K562 (cell line): Measurements from ENCODE around the gene ODC1. TPM values are rescaled to one million over a fixed set of nuclear protein-coding genes. Genes with fewer than 3 reads are reported as not detected.

ENCODE experiments used
- ATF2 ChIP-seq: sonication (generic); formaldehyde crosslinking; IDR thresholded peaks from 2 replicates; pipeline ENCODE4 v1.8.1; 2022; ENCODE audit warnings: missing genetic modification reagents
- CBFA2T2 ChIP-seq: fragments of 450-650 bp; conservative IDR thresholded peaks from 2 replicates; pipeline ENCODE4 v1.6.1; 2017; ENCODE audit warnings: mild to moderate bottlenecking
- CREB5 ChIP-seq: fragments of 250-450 bp; sonication (Bioruptor Pico); IDR thresholded peaks from 2 replicates; pipeline ENCODE4 v1.5.0; 2020; ENCODE audit warnings: mild to moderate bottlenecking
- E2F8 ChIP-seq: fragments of 450-650 bp; IDR thresholded peaks from 2 replicates; pipeline ENCODE4 v1.7.1; 2018; ENCODE audit warnings: mild to moderate bottlenecking, low read depth; ENCODE audit not compliant: partially characterized antibody
- HEY1 ChIP-seq: fragments of 250-450 bp; sonication (Bioruptor Pico); IDR thresholded peaks from 2 replicates; pipeline ENCODE4 v1.5.0; 2020; ENCODE audit warnings: mild to moderate bottlenecking, moderate library complexity, borderline replicate concordance
- HOXB6 ChIP-seq: fragments of 250-450 bp; sonication (Bioruptor Pico); IDR thresholded peaks from 2 replicates; pipeline ENCODE4 v1.5.1; 2022; ENCODE audit warnings: mild to moderate bottlenecking, borderline replicate concordance
- JUND ChIP-seq, 2 experiments: IDR thresholded peaks; 2 replicates in 1 of 2; 3 replicates in 1 of 2; pipeline ENCODE4 v1.6.1; 2011; ENCODE audit warnings: borderline replicate concordance in 2 of 2, low read depth in 2 of 2, low read length in 2 of 2, improper control_type of control experiment in 1 of 2, missing biosample characterization in 1 of 2, missing genetic modification characterization in 1 of 2, missing genetic modification reagents in 1 of 2
- MAFF ChIP-seq: IDR thresholded peaks from 2 replicates; pipeline ENCODE4 v1.6.1; 2012; ENCODE audit warnings: low read length, improper control_type of control experiment
- NFE2 ChIP-seq: IDR thresholded peaks from 2 replicates; pipeline ENCODE4 v1.6.1; 2014; ENCODE audit warnings: antibody characterized with exemption, low read depth
- NFXL1 ChIP-seq: fragments of 450-650 bp; formaldehyde crosslinking; IDR thresholded peaks from 2 replicates; pipeline ENCODE4 v1.4.0; 2021; ENCODE audit warnings: mild to moderate bottlenecking
- NR2C2 ChIP-seq, 2 experiments: fragments of 200-800 bp in 1 of 2; sonication (Bioruptor generic) in 1 of 2; sonication (generic) in 1 of 2; formaldehyde crosslinking in 1 of 2; IDR thresholded peaks; 2 replicates each; pipeline versions ENCODE4 v1.6.1 to v1.8.0; 2016 to 2022; ENCODE audit warnings: mild to moderate bottlenecking in 1 of 2, missing compliant biosample characterization in 1 of 2, missing genetic modification characterization in 1 of 2, missing genetic modification reagents in 1 of 2
- RBM14 ChIP-seq: fragments of 200-400 bp; formaldehyde crosslinking; IDR thresholded peaks from 2 replicates; pipeline ENCODE4 v1.6.1; 2018; ENCODE audit warnings: low read depth, mild to moderate bottlenecking, low read length, moderate library complexity, borderline replicate concordance; ENCODE audit not compliant: insufficient read depth
- SMAD1 ChIP-seq: fragments of 150-350 bp; IDR thresholded peaks from 2 replicates; pipeline ENCODE4 v1.6.1; 2014; ENCODE audit warnings: low read length, low read depth; ENCODE audit not compliant: partially characterized antibody
- TCFL5 ChIP-seq: fragments of 250-450 bp; sonication (Bioruptor Pico); conservative IDR thresholded peaks from 2 replicates; pipeline ENCODE4 v1.6.1; 2021; ENCODE audit warnings: mild to moderate bottlenecking, moderate library complexity, matching md5 sums
- ZNF347 ChIP-seq: fragments of 450-650 bp; formaldehyde crosslinking; IDR thresholded peaks from 2 replicates; pipeline ENCODE4 v1.4.0; 2020; ENCODE audit warnings: low read depth, mild to moderate bottlenecking, moderate library complexity
- polyA plus RNA-seq, 8 experiments: library from polyadenylated mRNA; depleted of rRNA in 4 of 8; stranded (reverse) in 5 of 8; unstranded in 3 of 8; fragments of >200 nt; fragmentation: Nextera tagmentation in 2 of 8; fragmentation: Illumina TruSeq in 1 of 8; extraction: Ambion mirVana in 2 of 8; extraction: Trizol in 1 of 8; gene quantifications; 2 replicates each; pipeline versions ENCODE4 v1.2.1 to v1.2.3, GENCODE V29; 2011 to 2014; ENCODE audit warnings: inconsistent platforms in 1 of 8, missing spikeins in 1 of 8
- total RNA-seq, 7 experiments: library from RNA; depleted of rRNA in 6 of 7; stranded (reverse); fragments of >200 nt in 6 of 7; fragmentation: Illumina TruSeq in 2 of 7; extraction: Trizol in 2 of 7; gene quantifications; 2 replicates each; pipeline versions ENCODE4 v1.2.1 to v1.2.3, GENCODE V29; 2011 to 2021; ENCODE audit warnings: low replicate concordance in 1 of 7
- TF ChIP-seq, protein P1 (sequence below): sonication (generic); formaldehyde crosslinking; IDR thresholded peaks from 2 replicates; pipeline ENCODE4 v1.8.0; 2023; ENCODE audit warnings: missing genetic modification reagents, mild to moderate bottlenecking, borderline replicate concordance

The ODC1 gene
- total and polyA plus RNA-seq, 9 of the 15 experiments (the other 6 are each of a cell fraction or from before 2014, with no cell fraction given) = 142 to 563 (median 457) TPM

DNA sequence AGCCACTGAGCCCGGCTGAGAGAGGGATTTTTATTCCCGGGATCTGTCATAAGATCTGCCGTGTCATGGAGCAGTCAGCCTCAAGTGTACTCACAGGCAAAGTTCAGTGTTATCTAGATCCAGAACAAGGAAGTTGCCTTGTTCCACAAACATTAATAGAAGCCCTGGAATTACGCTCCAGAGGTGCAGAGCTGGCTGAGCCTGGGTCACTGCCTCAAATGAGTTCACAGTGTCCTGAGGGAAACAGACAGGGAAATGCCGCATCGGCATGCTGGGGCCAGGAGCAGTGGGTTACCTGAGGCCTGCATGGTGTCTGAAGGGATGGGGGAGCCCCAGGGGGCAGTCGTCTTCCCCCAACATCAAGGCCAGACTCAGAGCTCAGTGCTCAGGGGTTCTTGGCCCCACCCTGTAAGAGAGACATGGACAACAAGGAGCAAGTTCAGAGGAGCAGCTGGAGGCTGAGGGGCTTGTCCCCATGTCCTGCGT is 42.7 kb upstream of the ODC1 start (continued):
- TF ChIP-seq, protein P1, sequence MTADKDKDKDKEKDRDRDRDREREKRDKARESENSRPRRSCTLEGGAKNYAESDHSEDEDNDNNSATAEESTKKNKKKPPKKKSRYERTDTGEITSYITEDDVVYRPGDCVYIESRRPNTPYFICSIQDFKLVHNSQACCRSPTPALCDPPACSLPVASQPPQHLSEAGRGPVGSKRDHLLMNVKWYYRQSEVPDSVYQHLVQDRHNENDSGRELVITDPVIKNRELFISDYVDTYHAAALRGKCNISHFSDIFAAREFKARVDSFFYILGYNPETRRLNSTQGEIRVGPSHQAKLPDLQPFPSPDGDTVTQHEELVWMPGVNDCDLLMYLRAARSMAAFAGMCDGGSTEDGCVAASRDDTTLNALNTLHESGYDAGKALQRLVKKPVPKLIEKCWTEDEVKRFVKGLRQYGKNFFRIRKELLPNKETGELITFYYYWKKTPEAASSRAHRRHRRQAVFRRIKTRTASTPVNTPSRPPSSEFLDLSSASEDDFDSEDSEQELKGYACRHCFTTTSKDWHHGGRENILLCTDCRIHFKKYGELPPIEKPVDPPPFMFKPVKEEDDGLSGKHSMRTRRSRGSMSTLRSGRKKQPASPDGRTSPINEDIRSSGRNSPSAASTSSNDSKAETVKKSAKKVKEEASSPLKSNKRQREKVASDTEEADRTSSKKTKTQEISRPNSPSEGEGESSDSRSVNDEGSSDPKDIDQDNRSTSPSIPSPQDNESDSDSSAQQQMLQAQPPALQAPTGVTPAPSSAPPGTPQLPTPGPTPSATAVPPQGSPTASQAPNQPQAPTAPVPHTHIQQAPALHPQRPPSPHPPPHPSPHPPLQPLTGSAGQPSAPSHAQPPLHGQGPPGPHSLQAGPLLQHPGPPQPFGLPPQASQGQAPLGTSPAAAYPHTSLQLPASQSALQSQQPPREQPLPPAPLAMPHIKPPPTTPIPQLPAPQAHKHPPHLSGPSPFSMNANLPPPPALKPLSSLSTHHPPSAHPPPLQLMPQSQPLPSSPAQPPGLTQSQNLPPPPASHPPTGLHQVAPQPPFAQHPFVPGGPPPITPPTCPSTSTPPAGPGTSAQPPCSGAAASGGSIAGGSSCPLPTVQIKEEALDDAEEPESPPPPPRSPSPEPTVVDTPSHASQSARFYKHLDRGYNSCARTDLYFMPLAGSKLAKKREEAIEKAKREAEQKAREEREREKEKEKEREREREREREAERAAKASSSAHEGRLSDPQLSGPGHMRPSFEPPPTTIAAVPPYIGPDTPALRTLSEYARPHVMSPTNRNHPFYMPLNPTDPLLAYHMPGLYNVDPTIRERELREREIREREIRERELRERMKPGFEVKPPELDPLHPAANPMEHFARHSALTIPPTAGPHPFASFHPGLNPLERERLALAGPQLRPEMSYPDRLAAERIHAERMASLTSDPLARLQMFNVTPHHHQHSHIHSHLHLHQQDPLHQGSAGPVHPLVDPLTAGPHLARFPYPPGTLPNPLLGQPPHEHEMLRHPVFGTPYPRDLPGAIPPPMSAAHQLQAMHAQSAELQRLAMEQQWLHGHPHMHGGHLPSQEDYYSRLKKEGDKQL = no peak
- no peak for TF ChIP-seq CBFA2T2
- TF ChIP-seq MAFF = peak; percentile 54; the same call in 1 of the 2 replicates
- no peak for TF ChIP-seq ZNF347
- TF ChIP-seq HEY1 = no peak
- no peak for TF ChIP-seq NR2C2 (CRISPR knock-in tag; IDR thresholded peaks at IDR 0.05)
- TF ChIP-seq NR2C2 (tag; IDR thresholded peaks at IDR 0.05) = 0 out of 2 replicates have a peak, but pooled peaks have one; percentile 24
- TF ChIP-seq ATF2 (CRISPR knock-in tag) = no peak
- peak; percentile 46 for TF ChIP-seq E2F8
- TF ChIP-seq NFXL1 = no peak
- no peak for TF ChIP-seq HOXB6 (CRISPR knock-in tag)
- TF ChIP-seq JUND (IDR thresholded peaks at IDR 0.05; ENCODE audit: borderline replicate concordance, low read depth, low read length) = 0 out of 2 replicates have a peak, but pooled peaks have one; percentile 17
- peak; percentile 43; the same call in 1 of the 3 replicates for TF ChIP-seq JUND (tag; IDR thresholded peaks at IDR 0.05; ENCODE audit: borderline replicate concordance, low read depth, low read length)
- no peak for TF ChIP-seq RBM14
- peak; percentile 91 for TF ChIP-seq NFE2
- TF ChIP-seq TCFL5 (CRISPR knock-in tag) = no peak
- no peak for TF ChIP-seq CREB5 (CRISPR knock-in tag)
- no peak for TF ChIP-seq SMAD1
